Keratinocyte (primary cell): Measurements from ENCODE around the gene TRIM67.

Experiments used
- EZH2 ChIP-seq: IDR thresholded peaks from one replicate; pipeline ENCODE4 v1.6.1; 2012; ENCODE audit warnings: inconsistent platforms, mild to moderate bottlenecking, low read length, moderate library complexity
- TF ChIP-seq, protein P1 (sequence below), 3 experiments: IDR thresholded peaks in 1 of 3; conservative IDR thresholded peaks in 1 of 3; optimal IDR thresholded peaks in 1 of 3; 2 replicates in 2 of 3; 3 replicates in 1 of 3; pipeline versions ENCODE3 to v1.5.1; 2011; ENCODE audit warnings: low read length in 3 of 3, mild to moderate bottlenecking in 3 of 3, moderate library complexity in 2 of 3, control low read depth in 1 of 3, inconsistent platforms in 1 of 3; ENCODE audit not compliant: insufficient read depth in 2 of 3; ENCODE audit errors: extremely low read depth in 1 of 3

GRCh38 chr1:231207437-231207836 is 45.6 kb downstream of the TRIM67 start:
- no peak for TF ChIP-seq EZH2
- TF ChIP-seq, protein P1, sequence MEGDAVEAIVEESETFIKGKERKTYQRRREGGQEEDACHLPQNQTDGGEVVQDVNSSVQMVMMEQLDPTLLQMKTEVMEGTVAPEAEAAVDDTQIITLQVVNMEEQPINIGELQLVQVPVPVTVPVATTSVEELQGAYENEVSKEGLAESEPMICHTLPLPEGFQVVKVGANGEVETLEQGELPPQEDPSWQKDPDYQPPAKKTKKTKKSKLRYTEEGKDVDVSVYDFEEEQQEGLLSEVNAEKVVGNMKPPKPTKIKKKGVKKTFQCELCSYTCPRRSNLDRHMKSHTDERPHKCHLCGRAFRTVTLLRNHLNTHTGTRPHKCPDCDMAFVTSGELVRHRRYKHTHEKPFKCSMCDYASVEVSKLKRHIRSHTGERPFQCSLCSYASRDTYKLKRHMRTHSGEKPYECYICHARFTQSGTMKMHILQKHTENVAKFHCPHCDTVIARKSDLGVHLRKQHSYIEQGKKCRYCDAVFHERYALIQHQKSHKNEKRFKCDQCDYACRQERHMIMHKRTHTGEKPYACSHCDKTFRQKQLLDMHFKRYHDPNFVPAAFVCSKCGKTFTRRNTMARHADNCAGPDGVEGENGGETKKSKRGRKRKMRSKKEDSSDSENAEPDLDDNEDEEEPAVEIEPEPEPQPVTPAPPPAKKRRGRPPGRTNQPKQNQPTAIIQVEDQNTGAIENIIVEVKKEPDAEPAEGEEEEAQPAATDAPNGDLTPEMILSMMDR (optimal IDR thresholded peaks at IDR 0.05 in 1 of 3, IDR thresholded peaks at IDR 0.05 in 1 of 3, conservative IDR thresholded peaks at IDR 0.05 in 1 of 3; ENCODE audit: extremely low read depth in 1 of 3, insufficient read depth in 2 of 3, low read length in 3 of 3), result no peak
